ENCODE measurements around the gene STAB2.

STAB2 gene

GRCh38 chr12:103798586-103798985 lies 211.5 kb downstream of the STAB2 start:
- Histone ChIP-seq H3K27me3 (ENCODE audit: control insufficient read depth in 1 of 2, insufficient read depth in 2 of 2, low read length in 2 of 2) (no peaks in the 10 kb centered on the region), H3K36me3 (ENCODE audit: control insufficient read depth in 1 of 2, insufficient read depth in 2 of 2, low read length in 2 of 2) (peaks cover 4% of the 10 kb centered on the region in 2 donors), H3K27ac (ENCODE audit: low read depth, low read length) (no peak overlapping the region), H3K4me1 (ENCODE audit: control insufficient read depth in 1 of 2, insufficient read depth in 2 of 2, low read length in 2 of 2) (peaks cover 15 to 21% of the 10 kb centered on the region in 2 donors), H3K9ac (ENCODE audit: low read depth in 1 of 2, low read length in 2 of 2) (no peak overlapping the region), H3K4me3 (ENCODE audit: low read depth in 1 of 2, low read length in 2 of 2) (no peak overlapping the region), H3K9me3 (ENCODE audit: control insufficient read depth in 1 of 2, low read length in 2 of 2) (no peaks in the 10 kb centered on the region)

GRCh38 chr12:103799504-103799856 lies 212.4 kb downstream of the STAB2 start:
- no peak overlapping the region for H3K9ac ChIP-seq (ENCODE audit: low read depth in 1 of 2, low read length in 2 of 2)

GRCh38 chr12:103799857-103800771 lies 213.0 kb downstream of the STAB2 start:
- peak overlapping the region; percentile 13 to 23 for H3K4me3 ChIP-seq (ENCODE audit: low read depth in 1 of 2, low read length in 2 of 2)

More at GRCh38 chr12:103799504-103799856, 212.4 kb downstream of the STAB2 start:
- Histone ChIP-seq H3K9me3 (ENCODE audit: control insufficient read depth in 1 of 2, low read length in 2 of 2) (no peaks in the 10 kb centered on the region), H3K4me3 (ENCODE audit: low read depth in 1 of 2, low read length in 2 of 2) (peak overlapping the region; percentile 13 to 23), H3K27me3 (ENCODE audit: control insufficient read depth in 1 of 2, insufficient read depth in 2 of 2, low read length in 2 of 2) (no peaks in the 10 kb centered on the region), H3K36me3 (ENCODE audit: control insufficient read depth in 1 of 2, insufficient read depth in 2 of 2, low read length in 2 of 2) (peaks cover 4% of the 10 kb centered on the region in 2 donors), H3K4me1 (ENCODE audit: control insufficient read depth in 1 of 2, insufficient read depth in 2 of 2, low read length in 2 of 2) (peaks cover 15 to 21% of the 10 kb centered on the region in 2 donors), H3K27ac (ENCODE audit: low read depth, low read length) (no peak overlapping the region)

GRCh38 chr12:103801709-103802585 lies 214.9 kb downstream of the STAB2 start:
- Histone ChIP-seq H3K27me3 (ENCODE audit: control insufficient read depth in 1 of 2, insufficient read depth in 2 of 2, low read length in 2 of 2) (no peaks in the 10 kb centered on the region), H3K9me3 (ENCODE audit: control insufficient read depth in 1 of 2, low read length in 2 of 2) (no peaks in the 10 kb centered on the region), H3K9ac (ENCODE audit: low read depth in 1 of 2, low read length in 2 of 2) (no peak overlapping the region), H3K36me3 (ENCODE audit: control insufficient read depth in 1 of 2, insufficient read depth in 2 of 2, low read length in 2 of 2) (no peaks in the 10 kb centered on the region), H3K27ac (ENCODE audit: low read depth, low read length) (no peak overlapping the region), H3K4me3 (ENCODE audit: low read depth in 1 of 2, low read length in 2 of 2) (no peak overlapping the region), H3K4me1 (ENCODE audit: control insufficient read depth in 1 of 2, insufficient read depth in 2 of 2, low read length in 2 of 2) (peaks cover 21% of the 10 kb centered on the region in 2 donors)

More at GRCh38 chr12:103799857-103800771, 213.0 kb downstream of the STAB2 start:
- Histone ChIP-seq H3K27ac (ENCODE audit: low read depth, low read length) (no peak overlapping the region), H3K36me3 (ENCODE audit: control insufficient read depth in 1 of 2, insufficient read depth in 2 of 2, low read length in 2 of 2) (peaks cover 4% of the 10 kb centered on the region in 2 donors), H3K9me3 (ENCODE audit: control insufficient read depth in 1 of 2, low read length in 2 of 2) (no peaks in the 10 kb centered on the region), H3K4me1 (ENCODE audit: control insufficient read depth in 1 of 2, insufficient read depth in 2 of 2, low read length in 2 of 2) (peaks cover 15 to 21% of the 10 kb centered on the region in 2 donors), H3K27me3 (ENCODE audit: control insufficient read depth in 1 of 2, insufficient read depth in 2 of 2, low read length in 2 of 2) (no peaks in the 10 kb centered on the region), H3K9ac (ENCODE audit: low read depth in 1 of 2, low read length in 2 of 2) (no peak overlapping the region)

- Histone ChIP-seq H3K9ac (ENCODE audit: low read depth in 1 of 2, low read length in 2 of 2) (no peak overlapping the region), H3K4me3 (ENCODE audit: low read depth in 1 of 2, low read length in 2 of 2) (no peak overlapping the region), H3K4me1 (ENCODE audit: control insufficient read depth in 1 of 2, insufficient read depth in 2 of 2, low read length in 2 of 2) (peaks cover 21% of the 10 kb centered on the region in 2 donors), H3K27me3 (ENCODE audit: control insufficient read depth in 1 of 2, insufficient read depth in 2 of 2, low read length in 2 of 2) (no peaks in the 10 kb centered on the region), H3K36me3 (ENCODE audit: control insufficient read depth in 1 of 2, insufficient read depth in 2 of 2, low read length in 2 of 2) (no peaks in the 10 kb centered on the region), H3K27ac (ENCODE audit: low read depth, low read length) (no peak overlapping the region), H3K9me3 (ENCODE audit: control insufficient read depth in 1 of 2, low read length in 2 of 2) (no peaks in the 10 kb centered on the region)
These were observed 215.5 kb downstream of the STAB2 start for GRCh38 chr12:103802586-103802886.

- no peak overlapping the region for H3K9ac ChIP-seq (ENCODE audit: low read depth in 1 of 2, low read length in 2 of 2)
- no peak overlapping the region for H3K27ac ChIP-seq (ENCODE audit: low read depth, low read length)
- no peak overlapping the region for H3K4me3 ChIP-seq (ENCODE audit: low read depth in 1 of 2, low read length in 2 of 2)
- H3K27me3 ChIP-seq (ENCODE audit: control insufficient read depth in 1 of 2, insufficient read depth in 2 of 2, low read length in 2 of 2): no peaks in the 10 kb centered on the region
- H3K4me1 ChIP-seq (ENCODE audit: control insufficient read depth in 1 of 2, insufficient read depth in 2 of 2, low read length in 2 of 2): peaks cover 20 to 21% of the 10 kb centered on the region in 2 donors
- H3K36me3 ChIP-seq (ENCODE audit: control insufficient read depth in 1 of 2, insufficient read depth in 2 of 2, low read length in 2 of 2): no peaks in the 10 kb centered on the region
- H3K9me3 ChIP-seq (ENCODE audit: control insufficient read depth in 1 of 2, low read length in 2 of 2): no peaks in the 10 kb centered on the region
These were observed 216.8 kb downstream of the STAB2 start for GRCh38 chr12:103803847-103804246.

GRCh38 chr12:103805655-103806360 lies 218.7 kb downstream of the STAB2 start:
- Histone ChIP-seq H3K36me3 (ENCODE audit: control insufficient read depth in 1 of 2, insufficient read depth in 2 of 2, low read length in 2 of 2) (no peaks in the 10 kb centered on the region), H3K9ac (ENCODE audit: low read depth in 1 of 2, low read length in 2 of 2) (no peak overlapping the region), H3K27ac (ENCODE audit: low read depth, low read length) (no peak overlapping the region), H3K4me3 (ENCODE audit: low read depth in 1 of 2, low read length in 2 of 2) (no peak overlapping the region), H3K27me3 (ENCODE audit: control insufficient read depth in 1 of 2, insufficient read depth in 2 of 2, low read length in 2 of 2) (no peaks in the 10 kb centered on the region), H3K4me1 (ENCODE audit: control insufficient read depth in 1 of 2, insufficient read depth in 2 of 2, low read length in 2 of 2) (peaks cover under 1 to 6% of the 10 kb centered on the region in 2 donors), H3K9me3 (ENCODE audit: control insufficient read depth in 1 of 2, low read length in 2 of 2) (no peaks in the 10 kb centered on the region)

GRCh38 chr12:103806803-103807202 lies 219.7 kb downstream of the STAB2 start:
- Histone ChIP-seq H3K36me3 (ENCODE audit: control insufficient read depth in 1 of 2, insufficient read depth in 2 of 2, low read length in 2 of 2) (no peaks in the 10 kb centered on the region), H3K9ac (ENCODE audit: low read depth in 1 of 2, low read length in 2 of 2) (no peak overlapping the region), H3K4me3 (ENCODE audit: low read depth in 1 of 2, low read length in 2 of 2) (no peak overlapping the region), H3K9me3 (ENCODE audit: control insufficient read depth in 1 of 2, low read length in 2 of 2) (no peaks in the 10 kb centered on the region), H3K27me3 (ENCODE audit: control insufficient read depth in 1 of 2, insufficient read depth in 2 of 2, low read length in 2 of 2) (no peaks in the 10 kb centered on the region), H3K27ac (ENCODE audit: low read depth, low read length) (no peak overlapping the region), H3K4me1 (ENCODE audit: control insufficient read depth in 1 of 2, insufficient read depth in 2 of 2, low read length in 2 of 2) (peaks cover 0 to 6% of the 10 kb centered on the region in 2 donors)

GRCh38 chr12:103807561-103808238 lies 220.6 kb downstream of the STAB2 start:
- no peaks in the 10 kb centered on the region for H3K9me3 ChIP-seq (ENCODE audit: control insufficient read depth in 1 of 2, low read length in 2 of 2)
- no peak overlapping the region for H3K27ac ChIP-seq (ENCODE audit: low read depth, low read length)
- H3K4me3 ChIP-seq (ENCODE audit: low read depth in 1 of 2, low read length in 2 of 2): no peak overlapping the region
- H3K9ac ChIP-seq (ENCODE audit: low read depth in 1 of 2, low read length in 2 of 2): no peak overlapping the region
- no peaks in the 10 kb centered on the region for H3K27me3 ChIP-seq (ENCODE audit: control insufficient read depth in 1 of 2, insufficient read depth in 2 of 2, low read length in 2 of 2)
- no peaks in the 10 kb centered on the region for H3K36me3 ChIP-seq (ENCODE audit: control insufficient read depth in 1 of 2, insufficient read depth in 2 of 2, low read length in 2 of 2)
- peaks cover 0 to 6% of the 10 kb centered on the region in 2 donors for H3K4me1 ChIP-seq (ENCODE audit: control insufficient read depth in 1 of 2, insufficient read depth in 2 of 2, low read length in 2 of 2)

Measured in duodenal mucosa (tissue), 2 donors.